Peyer's patch (tissue), 4 donors: Measurements from ENCODE around the gene LITAFD. TPM values are rescaled to one million over a fixed set of nuclear protein-coding genes. Genes with fewer than 3 reads are reported as not detected.

ENCODE experiments used
- DNase-seq, 3 donors: peaks; one replicate each; pipeline ENCODE4 v3.0.0-alpha.2; 2017 to 2019
- H3K27ac ChIP-seq, 4 donors: fragments of 200-600 bp; sonication (generic); one replicate each; pipeline ENCODE4 v1.5.1; 2016 to 2019
- H3K27me3 ChIP-seq, 2 donors: fragments of 200-600 bp; sonication (generic); one replicate each; pipeline ENCODE4 v1.5.1; 2019
- H3K36me3 ChIP-seq, 3 donors: fragments of 200-600 bp; sonication (generic); one replicate each; pipeline ENCODE4 v1.5.1; 2016 to 2019
- H3K4me1 ChIP-seq, 4 donors: fragments of 200-600 bp; sonication (generic); one replicate each; pipeline ENCODE4 v1.5.1; 2016 to 2019
- H3K4me3 ChIP-seq, 4 donors: fragments of 200-600 bp; sonication (generic); 1 replicate in 3 of 4; 2 replicates in 1 of 4; pipeline ENCODE4 v1.5.1; 2016 to 2019; ENCODE audit warnings: mild to moderate bottlenecking in 1 of 4
- H3K9me3 ChIP-seq, 4 donors: fragments of 200-600 bp; sonication (generic); one replicate each; pipeline ENCODE4 v1.5.1; 2016 to 2019; ENCODE audit warnings: mild to moderate bottlenecking in 1 of 4
- POLR2A ChIP-seq, 2 donors: fragments of 450-650 bp; IDR thresholded peaks; one replicate each; pipeline ENCODE4 v1.5.1; 2017; ENCODE audit warnings: antibody characterized with exemption in 2 of 2, mild to moderate bottlenecking in 2 of 2, moderate library complexity in 2 of 2
- total RNA-seq, 4 donors: library from RNA; depleted of rRNA; stranded (reverse); fragments of >200 nt; gene quantifications; one replicate each; pipeline ENCODE4 v1.1.0, GENCODE V29; 2016
- TF ChIP-seq, protein P1 (sequence below), 6 experiments: fragments of 450-650 bp in 4 of 6; fragments of 200-600 bp in 2 of 6; sonication (generic) in 1 of 6; IDR thresholded peaks; one replicate each; pipeline ENCODE4 v1.5.1; 2017 to 2019; ENCODE audit warnings: antibody characterized with exemption in 6 of 6, mild to moderate bottlenecking in 3 of 6, moderate library complexity in 1 of 6

Gene LITAFD
- total RNA-seq, 4 donors from 2014 or later: not detected

DNA sequence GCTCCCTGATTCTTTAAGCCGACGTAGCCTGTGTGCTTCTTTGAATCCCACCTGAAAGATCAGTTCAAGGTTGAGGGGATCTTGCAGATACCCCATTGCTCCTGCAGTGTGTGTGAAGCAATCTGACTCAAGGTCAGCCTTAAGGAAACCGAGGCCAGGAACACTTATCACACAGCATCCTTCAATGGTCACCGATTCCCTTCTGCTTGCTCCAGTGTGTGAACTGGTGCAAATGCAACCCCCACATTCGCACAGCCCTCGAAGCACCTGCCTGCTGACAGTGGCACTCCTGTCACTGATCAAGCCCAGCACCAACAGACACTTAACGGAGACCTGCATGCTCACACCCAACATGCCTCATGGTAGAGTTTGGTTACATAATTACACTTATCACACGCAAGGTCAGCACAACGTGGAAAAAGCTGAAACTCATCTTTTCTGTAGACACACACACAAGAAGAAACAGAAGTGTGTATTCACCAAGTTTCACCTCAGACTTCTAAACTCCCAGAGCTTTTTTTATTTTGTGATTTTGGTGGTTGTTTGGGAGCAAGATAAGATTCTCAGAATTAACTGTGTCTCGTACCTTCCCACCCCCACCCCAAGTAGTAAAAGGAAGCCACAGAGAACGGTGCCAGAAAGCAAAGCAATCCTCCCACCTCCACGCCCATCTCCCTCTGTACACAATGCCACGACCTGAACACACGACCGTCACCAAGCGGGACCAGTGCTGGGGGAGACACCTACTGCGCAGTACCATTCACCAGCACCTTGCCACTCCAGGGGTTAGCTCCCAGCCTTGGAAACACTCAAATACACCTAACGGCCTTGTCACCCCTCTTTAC lies 37.2 kb downstream of the LITAFD start:
- Histone ChIP-seq H3K4me1 (peaks cover 0 to 9% (median 0%) of the 10 kb centered on the region in 4 donors), H3K4me3 (no peak overlapping the region), H3K27ac (no peak overlapping the region), H3K9me3 (no peaks in the 10 kb centered on the region), H3K36me3 (peaks cover 0 to 85% (median 0%) of the 10 kb centered on the region in 3 donors), H3K27me3 (no peaks in the 10 kb centered on the region)
- no peak for TF ChIP-seq POLR2A (IDR thresholded peaks at IDR 0.05)
- TF ChIP-seq, protein P1, sequence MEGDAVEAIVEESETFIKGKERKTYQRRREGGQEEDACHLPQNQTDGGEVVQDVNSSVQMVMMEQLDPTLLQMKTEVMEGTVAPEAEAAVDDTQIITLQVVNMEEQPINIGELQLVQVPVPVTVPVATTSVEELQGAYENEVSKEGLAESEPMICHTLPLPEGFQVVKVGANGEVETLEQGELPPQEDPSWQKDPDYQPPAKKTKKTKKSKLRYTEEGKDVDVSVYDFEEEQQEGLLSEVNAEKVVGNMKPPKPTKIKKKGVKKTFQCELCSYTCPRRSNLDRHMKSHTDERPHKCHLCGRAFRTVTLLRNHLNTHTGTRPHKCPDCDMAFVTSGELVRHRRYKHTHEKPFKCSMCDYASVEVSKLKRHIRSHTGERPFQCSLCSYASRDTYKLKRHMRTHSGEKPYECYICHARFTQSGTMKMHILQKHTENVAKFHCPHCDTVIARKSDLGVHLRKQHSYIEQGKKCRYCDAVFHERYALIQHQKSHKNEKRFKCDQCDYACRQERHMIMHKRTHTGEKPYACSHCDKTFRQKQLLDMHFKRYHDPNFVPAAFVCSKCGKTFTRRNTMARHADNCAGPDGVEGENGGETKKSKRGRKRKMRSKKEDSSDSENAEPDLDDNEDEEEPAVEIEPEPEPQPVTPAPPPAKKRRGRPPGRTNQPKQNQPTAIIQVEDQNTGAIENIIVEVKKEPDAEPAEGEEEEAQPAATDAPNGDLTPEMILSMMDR (IDR thresholded peaks at IDR 0.05): no peak
- DNase-seq: no peak

DNA sequence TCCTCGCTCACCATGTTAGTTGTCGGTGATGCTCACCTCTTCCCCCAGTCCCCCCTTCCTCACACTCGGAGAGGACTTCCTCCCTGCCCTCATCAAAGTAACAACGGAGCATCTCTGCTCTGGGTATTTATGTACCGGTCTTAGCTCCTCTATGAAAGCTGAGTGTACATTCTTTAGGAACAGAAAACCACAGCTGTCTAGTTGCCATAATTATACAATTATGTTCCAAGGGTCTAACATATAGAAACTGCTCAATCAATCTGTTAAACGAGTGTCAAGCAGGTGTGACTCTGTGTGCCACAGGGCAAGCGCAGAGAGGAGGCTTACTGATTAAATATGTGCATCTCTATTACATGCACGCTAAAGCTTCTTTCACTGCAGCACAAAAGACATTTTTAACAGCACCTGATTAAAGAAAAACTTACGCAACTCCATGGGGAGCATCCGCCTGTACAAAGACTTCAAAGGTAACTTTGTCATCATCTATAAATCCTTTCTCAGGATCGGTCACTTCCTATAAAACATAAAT lies 37.8 kb downstream of the LITAFD start:
- no peak for DNase-seq
- no peak overlapping the region for H3K4me3 ChIP-seq
- no peaks in the 10 kb centered on the region for H3K27me3 ChIP-seq
- no peak for TF ChIP-seq POLR2A (IDR thresholded peaks at IDR 0.05)
- TF ChIP-seq, protein P1 (IDR thresholded peaks at IDR 0.05): no peak
- peaks cover 0 to 16% (median 1%) of the 10 kb centered on the region in 4 donors for H3K4me1 ChIP-seq
- no peaks in the 10 kb centered on the region for H3K9me3 ChIP-seq
- H3K27ac ChIP-seq: no peak overlapping the region
- peaks cover 0 to 78% (median 0%) of the 10 kb centered on the region in 3 donors for H3K36me3 ChIP-seq

DNA sequence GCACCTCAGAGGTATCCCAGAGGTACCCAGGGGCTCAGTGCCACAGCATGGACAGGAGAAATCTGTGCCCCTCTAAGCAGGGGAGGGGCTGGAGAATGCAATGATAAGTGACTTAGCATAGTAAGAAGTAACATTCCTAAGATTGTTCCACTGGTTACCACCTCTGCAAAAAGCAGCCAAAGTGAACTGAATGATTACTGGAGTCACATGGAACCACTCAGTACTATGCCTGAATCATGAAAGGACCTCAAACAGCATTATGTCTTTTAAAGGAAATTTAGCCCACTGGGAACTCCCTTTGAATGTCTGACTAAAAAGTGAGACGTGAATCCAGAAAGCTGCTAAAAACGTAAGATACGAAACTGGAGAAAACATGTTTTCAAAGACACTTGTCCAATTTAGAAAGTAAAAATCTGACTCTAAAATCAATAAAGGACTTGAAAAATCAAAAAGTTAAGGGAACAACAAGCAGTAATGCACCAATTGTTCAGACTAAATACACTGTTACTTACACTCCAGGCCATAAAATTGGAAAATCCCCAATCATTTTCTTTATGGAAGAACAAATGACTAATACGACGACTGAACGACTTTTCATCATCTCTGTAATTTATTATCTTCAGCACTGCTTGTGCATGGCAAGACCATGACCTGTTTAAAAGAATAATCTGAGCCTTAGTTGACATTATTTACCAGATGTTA lies 38.6 kb downstream of the LITAFD start:
- H3K4me1 ChIP-seq: peaks cover 0 to 24% (median 1%) of the 10 kb centered on the region in 4 donors
- DNase-seq: no peak
- TF ChIP-seq, protein P1 (IDR thresholded peaks at IDR 0.05): no peak
- no peak for TF ChIP-seq POLR2A (IDR thresholded peaks at IDR 0.05)
- H3K27ac ChIP-seq: no peak overlapping the region
- no peaks in the 10 kb centered on the region for H3K27me3 ChIP-seq
- no peaks in the 10 kb centered on the region for H3K9me3 ChIP-seq
- H3K36me3 ChIP-seq: peaks cover 0 to 70% (median 0%) of the 10 kb centered on the region in 3 donors
- H3K4me3 ChIP-seq: no peak overlapping the region

DNA sequence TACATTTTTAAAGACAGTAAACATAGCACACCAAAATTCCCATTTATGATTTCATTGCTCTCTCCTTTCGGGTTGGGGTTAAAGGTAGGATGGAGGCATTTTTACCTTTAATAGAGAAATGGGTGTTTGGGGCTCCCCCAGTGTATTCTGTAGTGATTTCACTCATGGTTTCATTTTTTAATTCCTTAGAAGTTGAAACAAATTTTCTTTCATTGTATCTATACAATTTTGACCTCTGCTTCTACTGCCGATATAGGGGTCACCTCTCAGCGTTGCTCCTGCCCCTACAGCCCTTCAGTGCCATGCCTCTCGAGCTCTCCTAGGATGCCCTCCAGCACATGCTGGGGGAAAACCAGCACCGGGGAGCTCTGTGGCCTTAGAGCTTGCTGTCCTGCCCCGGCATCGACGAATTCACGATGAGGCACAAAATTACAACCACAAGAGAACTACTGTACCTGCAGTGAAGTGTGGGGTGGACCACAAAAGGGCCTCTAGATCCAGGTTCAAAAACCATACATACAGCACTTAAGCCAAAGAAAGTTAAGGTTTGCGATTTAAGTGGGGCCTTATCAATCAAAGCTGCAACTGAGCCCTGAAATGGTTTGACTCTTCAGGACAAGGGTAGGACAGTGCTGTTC lies 39.3 kb downstream of the LITAFD start:
- TF ChIP-seq POLR2A (IDR thresholded peaks at IDR 0.05): no peak
- TF ChIP-seq, protein P1 (IDR thresholded peaks at IDR 0.05): no peak
- no peak for DNase-seq
- Histone ChIP-seq H3K4me3 (no peak overlapping the region), H3K27me3 (no peaks in the 10 kb centered on the region), H3K27ac (no peak overlapping the region), H3K36me3 (peaks cover 0 to 63% (median 0%) of the 10 kb centered on the region in 3 donors), H3K4me1 (peaks cover 0 to 30% (median 1%) of the 10 kb centered on the region in 4 donors), H3K9me3 (no peaks in the 10 kb centered on the region)

DNA sequence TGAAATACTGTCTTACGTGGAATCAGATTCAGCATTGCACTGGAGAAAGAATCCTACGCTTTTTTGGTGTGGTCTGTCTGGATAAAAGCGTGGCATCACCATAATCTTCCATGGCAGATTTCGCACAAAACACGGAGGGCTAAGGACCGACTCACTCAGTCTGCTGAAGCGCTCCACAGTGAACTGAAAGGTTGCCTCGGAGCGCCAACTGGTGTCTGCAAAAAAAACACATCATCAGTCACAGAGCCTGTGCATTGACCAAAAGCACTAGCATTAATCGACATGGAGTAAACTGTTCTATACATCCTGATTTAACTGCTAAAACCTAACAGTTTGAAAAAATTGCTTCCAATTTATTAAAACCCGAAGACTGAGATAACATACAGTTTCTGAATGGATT lies 41.0 kb downstream of the LITAFD start:
- H3K27ac ChIP-seq: no peak overlapping the region
- H3K4me3 ChIP-seq: no peak overlapping the region
- H3K27me3 ChIP-seq: no peaks in the 10 kb centered on the region
- H3K4me1 ChIP-seq: peaks cover 0 to 38% (median 1%) of the 10 kb centered on the region in 4 donors
- H3K36me3 ChIP-seq: peaks cover 0 to 47% (median 0%) of the 10 kb centered on the region in 3 donors
- TF ChIP-seq, protein P1 (IDR thresholded peaks at IDR 0.05): no peak
- TF ChIP-seq POLR2A (IDR thresholded peaks at IDR 0.05): no peak
- no peak for DNase-seq
- H3K9me3 ChIP-seq: no peaks in the 10 kb centered on the region
